Measurements from ENCODE around the gene CERS5. TPM values are rescaled to one million over a fixed set of nuclear protein-coding genes. Genes with fewer than 3 reads are reported as not detected.

Gene CERS5
- total RNA-seq, 2 experiments from 2014 or later: 55.0 to 56.3 TPM

DNA sequence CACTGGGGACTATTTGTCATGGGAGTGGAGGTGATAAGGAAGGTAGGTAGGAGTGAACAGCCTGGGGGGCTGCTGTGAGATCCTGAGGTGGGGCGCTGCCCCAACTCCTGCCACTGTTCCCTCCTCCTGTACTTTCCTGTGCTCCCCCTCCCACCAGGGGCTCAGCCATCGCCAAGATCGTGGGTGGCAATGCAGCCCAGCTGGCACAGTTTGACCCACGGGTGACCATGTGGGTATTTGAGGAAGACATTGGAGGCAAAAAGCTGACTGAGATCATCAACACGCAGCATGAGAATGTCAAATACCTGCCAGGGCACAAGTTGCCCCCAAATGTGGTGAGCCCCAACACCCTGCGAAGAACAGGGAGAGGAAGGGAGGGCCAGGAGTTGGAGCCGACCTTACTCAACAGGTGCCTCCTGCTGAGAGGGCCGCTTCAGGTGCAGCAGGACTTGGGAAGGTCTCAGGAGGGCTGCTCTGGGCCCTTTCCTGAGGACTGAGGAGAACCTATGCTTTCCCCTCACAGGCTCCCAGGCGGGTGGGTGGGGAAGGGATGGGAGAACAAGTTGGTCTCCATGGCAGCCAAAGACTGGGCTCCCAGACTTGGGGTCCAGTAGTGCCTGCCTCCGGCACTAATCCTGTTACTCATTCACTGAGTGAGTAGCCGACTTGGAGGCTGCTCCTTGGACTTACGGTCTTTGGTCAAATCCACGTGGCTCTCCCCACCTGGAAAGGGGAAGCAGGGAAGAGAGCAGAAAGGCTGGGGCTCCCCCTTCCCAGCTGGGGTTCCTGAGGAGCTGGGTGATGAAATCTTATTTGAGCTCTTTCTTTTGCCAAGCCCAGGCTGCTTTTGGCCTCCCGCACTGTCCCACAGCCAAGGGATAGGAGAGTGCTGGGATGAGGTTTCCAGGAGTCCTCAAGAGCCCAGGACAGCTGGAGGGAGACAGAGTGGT is 62.5 kb downstream of the CERS5 start:
- Mint-ChIP-seq H3K36me3 (peaks cover 5% of the 10 kb centered on the region), H3K4me1 (no peaks in the 10 kb centered on the region), H3K4me3 (no peak overlapping the region), H3K9me3 (ENCODE audit: low read depth) (no peaks in the 10 kb centered on the region), H3K27ac (no peak overlapping the region), H3K27me3 (no peaks in the 10 kb centered on the region)
- DNase-seq: no peak
- ATAC-seq: no peak
- CTCF ChIA-PET: interaction anchor here (1.6 to 5.8 kb wide), 4 partner anchors 7 to 72 kb away, joined by 3 to 42 read pairs (median 10); partner anchors contain the start of gene COX14

GRCh38 chr12:50103767-50104321 is 63.3 kb downstream of the CERS5 start, which contains the start of gene GPD1:
Gene GPD1 (plus strand): TSS chr12:50104008. CDS start chr12:50104051, 43 bp downstream.
- no peaks in the 10 kb centered on the region for H3K9me3 Mint-ChIP-seq (ENCODE audit: low read depth)
- H3K27me3 Mint-ChIP-seq: no peaks in the 10 kb centered on the region
- no peak for DNase-seq
- CTCF ChIA-PET: interaction anchor here (1.6 to 5.8 kb wide), 4 partner anchors 8 to 73 kb away, joined by 3 to 42 read pairs (median 10); partner anchors contain the start of gene COX14
- no peak within 1 kb of the TSS for H3K27ac Mint-ChIP-seq
- no peaks in the 10 kb centered on the region for H3K4me1 Mint-ChIP-seq
- H3K4me3 Mint-ChIP-seq: no peak within 1 kb of the TSS
- peaks cover 12% of the 10 kb centered on the region for H3K36me3 Mint-ChIP-seq
- ATAC-seq: no peak

- ATAC-seq: no peak
- Mint-ChIP-seq H3K9me3 (ENCODE audit: low read depth) (no peaks in the 10 kb centered on the region), H3K27me3 (no peaks in the 10 kb centered on the region), H3K27ac (no peak overlapping the region), H3K4me3 (no peak overlapping the region), H3K4me1 (no peaks in the 10 kb centered on the region), H3K36me3 (peaks cover 13% of the 10 kb centered on the region)
- CTCF ChIA-PET: interaction anchor here (1.6 to 5.8 kb wide), 4 partner anchors 8 to 33 kb away, joined by 3 to 42 read pairs (median 6); partner anchors contain the start of gene COX14
- DNase-seq: no peak
Observed at GRCh38 chr12:50103351-50103750, 63.8 kb downstream of the CERS5 start.

DNA sequence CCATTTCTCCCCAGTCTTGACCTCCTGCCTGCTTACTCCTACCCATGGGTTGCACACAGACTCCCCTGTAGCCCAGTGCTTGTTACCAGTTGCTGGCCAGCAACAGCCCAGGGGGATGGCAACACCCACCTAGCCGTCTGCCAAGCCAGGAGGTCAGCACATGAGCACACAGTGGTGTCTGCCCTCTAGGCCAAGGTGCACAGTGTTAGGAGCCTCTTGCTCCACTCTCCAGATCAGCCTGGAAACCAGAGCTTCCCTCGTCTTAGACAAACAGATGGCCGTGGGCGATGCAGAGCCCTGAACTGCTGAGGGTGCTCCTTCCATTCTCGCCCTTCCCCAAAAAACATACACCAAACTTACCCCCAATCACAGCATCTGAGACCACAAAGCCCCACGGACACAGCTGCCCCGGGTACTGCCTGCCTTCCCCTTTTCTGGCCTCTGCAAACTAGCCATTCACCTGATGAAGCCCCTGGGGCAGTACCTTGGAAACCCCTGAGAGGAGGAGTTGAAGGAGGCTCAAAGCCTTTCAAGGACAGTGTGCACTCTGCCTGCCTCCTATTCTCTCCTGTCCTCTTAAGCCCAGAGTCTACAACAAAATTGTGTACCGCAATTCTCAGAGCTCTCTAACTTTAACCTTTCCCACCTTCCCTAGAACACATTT is 64.4 kb downstream of the CERS5 start:
- H3K4me3 Mint-ChIP-seq: no peak overlapping the region
- ATAC-seq (no peak), DNase-seq (no peak)
- CTCF ChIA-PET: interaction anchor here (1.6 to 5.8 kb wide), 4 partner anchors 9 to 32 kb away, joined by 3 to 42 read pairs (median 6); partner anchors contain the start of gene COX14
- no peaks in the 10 kb centered on the region for H3K4me1 Mint-ChIP-seq
- H3K27me3 Mint-ChIP-seq: no peaks in the 10 kb centered on the region
- H3K27ac Mint-ChIP-seq: no peak overlapping the region
- peaks cover 18% of the 10 kb centered on the region for H3K36me3 Mint-ChIP-seq
- H3K9me3 Mint-ChIP-seq (ENCODE audit: low read depth): no peaks in the 10 kb centered on the region

GRCh38 chr12:50102131-50102531 is 65.0 kb downstream of the CERS5 start:
- Mint-ChIP-seq H3K27me3 (no peaks in the 10 kb centered on the region), H3K4me3 (no peak overlapping the region), H3K9me3 (ENCODE audit: low read depth) (no peaks in the 10 kb centered on the region), H3K4me1 (no peaks in the 10 kb centered on the region), H3K36me3 (peaks cover 19% of the 10 kb centered on the region), H3K27ac (no peak overlapping the region)
- ATAC-seq (no peak), DNase-seq (no peak)
- CTCF ChIA-PET: interaction anchor here (1.1 to 5.8 kb wide), 4 partner anchors 9 to 212 kb away, joined by 3 to 42 read pairs (median 6); partner anchors contain the start of gene COX14

GRCh38 chr12:50101663-50102062 is 65.5 kb downstream of the CERS5 start:
- Mint-ChIP-seq H3K4me1 (no peaks in the 10 kb centered on the region), H3K27me3 (no peaks in the 10 kb centered on the region), H3K27ac (no peak overlapping the region), H3K9me3 (ENCODE audit: low read depth) (no peaks in the 10 kb centered on the region), H3K4me3 (no peak overlapping the region), H3K36me3 (peaks cover 24% of the 10 kb centered on the region)
- CTCF ChIA-PET: interaction anchor here (1.1 to 5.8 kb wide), 3 partner anchors 10 to 213 kb away, joined by 3 to 42 read pairs (median 5); partner anchors contain the start of gene COX14
- ATAC-seq: no peak
- DNase-seq: no peak

GRCh38 chr12:50100561-50100960 is 66.6 kb downstream of the CERS5 start:
- no peaks in the 10 kb centered on the region for H3K27me3 Mint-ChIP-seq
- ATAC-seq: no peak
- DNase-seq: no peak
- no peak overlapping the region for H3K27ac Mint-ChIP-seq
- H3K4me1 Mint-ChIP-seq: no peaks in the 10 kb centered on the region
- peaks cover 35% of the 10 kb centered on the region for H3K36me3 Mint-ChIP-seq
- CTCF ChIA-PET: interaction anchor here (0.7 to 5.8 kb wide), 3 partner anchors 9 to 75 kb away, joined by 3 to 42 read pairs (median 5); partner anchors contain the start of gene COX14
- no peaks in the 10 kb centered on the region for H3K9me3 Mint-ChIP-seq (ENCODE audit: low read depth)
- H3K4me3 Mint-ChIP-seq: no peak overlapping the region

DNA sequence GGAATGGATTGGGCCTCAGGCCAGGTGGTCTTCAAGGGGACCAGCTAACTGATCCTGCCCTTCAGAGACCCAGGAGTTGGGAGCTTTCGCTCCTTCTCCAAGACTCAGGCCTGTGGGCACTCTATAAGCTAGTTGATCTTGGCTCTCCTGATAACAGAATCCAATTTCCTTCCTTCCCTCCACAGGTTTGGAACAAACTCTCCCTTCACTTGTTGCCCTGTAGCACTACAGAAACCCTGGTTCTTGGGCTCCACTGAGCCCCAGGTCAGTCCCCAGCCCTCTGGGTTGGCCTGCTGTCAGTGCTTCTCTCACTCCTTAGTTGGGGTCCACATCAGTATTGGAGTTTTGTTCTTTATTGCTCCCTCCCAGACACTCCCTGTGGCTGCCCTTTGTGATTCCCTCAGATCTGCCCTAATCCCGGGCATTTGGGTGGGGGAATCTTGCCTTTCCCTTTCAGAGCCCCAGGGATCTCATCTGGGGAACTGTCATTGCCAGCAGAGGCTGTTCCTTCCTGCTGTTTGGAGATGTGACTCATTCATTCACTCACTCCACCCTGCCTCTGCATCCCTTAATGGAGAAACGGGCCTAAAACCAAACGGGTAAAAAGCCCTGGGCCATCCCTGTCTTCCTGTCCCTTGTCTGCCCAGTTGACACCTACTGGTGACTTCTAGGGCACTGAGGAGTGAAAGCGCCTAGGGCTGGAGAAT is 67.7 kb downstream of the CERS5 start:
- DNase-seq (no peak), ATAC-seq (no peak)
- no peak overlapping the region for H3K27ac Mint-ChIP-seq
- no peaks in the 10 kb centered on the region for H3K9me3 Mint-ChIP-seq (ENCODE audit: low read depth)
- no peak overlapping the region for H3K4me3 Mint-ChIP-seq
- CTCF ChIA-PET: interaction anchor here (1.0 to 5.8 kb wide), 2 partner anchors 9 to 12 kb away, joined by 4 to 42 read pairs; partner anchors contain the start of gene COX14
- no peaks in the 10 kb centered on the region for H3K4me1 Mint-ChIP-seq
- H3K36me3 Mint-ChIP-seq: peaks cover 39% of the 10 kb centered on the region
- H3K27me3 Mint-ChIP-seq: no peaks in the 10 kb centered on the region

- peaks cover 45% of the 10 kb centered on the region for H3K36me3 Mint-ChIP-seq
- H3K27ac Mint-ChIP-seq: no peak overlapping the region
- no peak overlapping the region for H3K4me3 Mint-ChIP-seq
- no peaks in the 10 kb centered on the region for H3K27me3 Mint-ChIP-seq
- no peaks in the 10 kb centered on the region for H3K4me1 Mint-ChIP-seq
- DNase-seq (no peak), ATAC-seq (no peak)
- H3K9me3 Mint-ChIP-seq (ENCODE audit: low read depth): no peaks in the 10 kb centered on the region
- CTCF ChIA-PET: interaction anchor here (0.7 to 2.5 kb wide), 3 partner anchors 10 to 28 kb away, joined by 5 to 15 read pairs (median 6); partner anchors contain the start of gene COX14
Observed at GRCh38 chr12:50097952-50098351, 69.2 kb downstream of the CERS5 start.

DNA sequence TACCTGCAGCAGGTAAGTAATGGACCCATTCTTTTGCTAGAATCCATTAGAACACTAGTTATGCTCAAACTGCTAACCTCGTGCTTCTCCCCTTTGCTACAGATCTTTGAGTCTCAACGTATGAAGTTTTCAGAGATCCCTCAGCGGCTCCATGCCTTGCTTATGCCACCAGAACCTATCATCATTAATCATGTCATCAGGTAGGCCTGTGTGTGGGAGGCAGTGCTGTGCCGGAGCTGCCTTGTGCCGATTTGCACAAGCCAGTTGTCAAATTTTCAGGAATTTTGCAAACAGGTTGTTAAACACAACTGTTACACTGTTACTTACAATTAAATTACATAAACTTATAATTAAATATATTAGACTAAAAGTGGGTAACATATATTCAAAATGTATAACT is 76.8 kb downstream of the CERS5 start:
- DNase-seq: no peak
- H3K36me3 Mint-ChIP-seq: peaks cover 32% of the 10 kb centered on the region
- H3K4me1 Mint-ChIP-seq: peaks cover 32% of the 10 kb centered on the region
- no peaks in the 10 kb centered on the region for H3K9me3 Mint-ChIP-seq (ENCODE audit: low read depth)
- ATAC-seq: no peak
- H3K27ac Mint-ChIP-seq: no peak overlapping the region
- CTCF ChIA-PET: interaction anchor here (0.9 to 6.8 kb wide), 8 partner anchors 9 to 83 kb away, joined by 4 to 70 read pairs (median 7); partner anchors contain the start of genes COX14 and GPD1
- H3K4me3 Mint-ChIP-seq: no peak overlapping the region
- no peaks in the 10 kb centered on the region for H3K27me3 Mint-ChIP-seq

DNA sequence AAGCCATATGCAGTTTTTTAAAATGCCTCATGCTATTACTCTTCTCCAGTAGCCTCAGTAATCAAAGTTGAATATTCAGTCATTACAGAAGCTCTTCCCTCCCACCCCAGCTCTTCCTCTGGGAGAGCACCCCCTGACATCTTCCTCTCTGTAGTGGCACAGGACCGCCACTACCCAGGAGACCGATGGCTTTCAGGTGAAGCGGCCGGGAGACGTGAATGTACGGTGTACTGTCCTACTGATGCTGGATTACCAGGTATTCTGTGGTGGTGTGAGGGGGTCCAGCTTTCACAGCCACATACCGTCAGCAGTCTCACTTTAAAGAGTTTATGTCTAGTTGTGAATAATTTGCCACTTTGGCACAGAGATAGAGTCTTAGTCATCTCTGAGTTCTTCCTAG is 77.4 kb downstream of the CERS5 start:
- Mint-ChIP-seq H3K36me3 (peaks cover 30% of the 10 kb centered on the region), H3K27me3 (no peaks in the 10 kb centered on the region)
- CTCF ChIA-PET: interaction anchor here (0.8 to 6.8 kb wide), 10 partner anchors 9 to 133 kb away, joined by 3 to 70 read pairs (median 6); partner anchors contain the start of genes COX14, GPD1 and RACGAP1

More for the DNA sequence above, 77.4 kb downstream of the CERS5 start:
- Mint-ChIP-seq H3K4me1 (peaks cover 32% of the 10 kb centered on the region), H3K27ac (no peak overlapping the region), H3K9me3 (ENCODE audit: low read depth) (no peaks in the 10 kb centered on the region), H3K4me3 (no peak overlapping the region)
- ATAC-seq (no peak), DNase-seq (no peak)
